Gastroesophageal sphincter (tissue), 4 donors: Measurements from ENCODE around the gene PSMB8. TPM values are rescaled to one million over a fixed set of nuclear protein-coding genes. Genes with fewer than 3 reads are reported as not detected.

Experiments
- ATAC-seq: fragments of 150-250 bp; one replicate; pipeline ENCODE4 v1.9.1; 2016; ENCODE audit warnings: mild to moderate bottlenecking, moderate library complexity
- H3K27ac ChIP-seq, 4 donors: fragments of 200-600 bp; sonication (generic) in 3 of 4; 1 replicate in 3 of 4; 2 replicates in 1 of 4; pipeline ENCODE4 v1.5.1; 2016 to 2019
- H3K27me3 ChIP-seq: fragments of 200-600 bp; sonication (generic); one replicate; pipeline ENCODE4 v1.5.1; 2019
- H3K36me3 ChIP-seq, 2 donors: fragments of 200-600 bp; sonication (generic); one replicate each; pipeline ENCODE4 v1.5.1; 2019; ENCODE audit warnings: control low read depth in 1 of 2
- H3K4me1 ChIP-seq, 3 donors: fragments of 200-600 bp; sonication (generic); 1 replicate in 2 of 3; 2 replicates in 1 of 3; pipeline ENCODE4 v1.5.1; 2016 to 2019; ENCODE audit warnings: control low read depth in 2 of 3
- H3K4me3 ChIP-seq, 2 donors: fragments of 200-600 bp; sonication (generic); one replicate each; pipeline ENCODE4 v1.5.1; 2019; ENCODE audit warnings: mild to moderate bottlenecking in 1 of 2, moderate library complexity in 1 of 2
- H3K9me3 ChIP-seq, 3 donors: fragments of 200-600 bp; sonication (generic); one replicate each; pipeline ENCODE4 v1.5.1; 2017 to 2019; ENCODE audit warnings: control low read depth in 2 of 3
- EP300 ChIP-seq: sonication (generic); formaldehyde crosslinking; IDR thresholded peaks from one replicate; pipeline ENCODE4 v1.6.1; 2017; ENCODE audit warnings: antibody characterized with exemption, mild to moderate bottlenecking
- POLR2A ChIP-seq, 2 donors: fragments of 450-650 bp; IDR thresholded peaks; one replicate each; pipeline ENCODE4 v1.6.1; 2017; ENCODE audit warnings: antibody characterized with exemption in 2 of 2, mild to moderate bottlenecking in 2 of 2, moderate library complexity in 1 of 2
- POLR2AphosphoS5 ChIP-seq: sonication (generic); formaldehyde crosslinking; IDR thresholded peaks from one replicate; pipeline ENCODE4 v1.6.1; 2017; ENCODE audit warnings: antibody characterized with exemption
- WGBS, 2 donors: methylation state at CpG; one replicate each; pipeline ENCODE4 v1.1.5; 2018; ENCODE audit warnings: low coverage in 1 of 2; 5-methylcytosine and 5-hydroxymethylcytosine counted together
- total RNA-seq, 4 donors: library from RNA; depleted of rRNA; stranded (reverse); fragments of >200 nt; gene quantifications; one replicate each; pipeline ENCODE4 v1.1.0, GENCODE V29; 2016
- TF ChIP-seq, protein P1 (sequence below), 4 experiments: fragments of 200-600 bp in 2 of 4; fragments of 450-650 bp in 2 of 4; sonication (generic) in 1 of 4; IDR thresholded peaks; one replicate each; pipeline ENCODE4 v1.5.1; 2017 to 2019; ENCODE audit warnings: antibody characterized with exemption in 4 of 4, mild to moderate bottlenecking in 2 of 4, moderate library complexity in 2 of 4

PSMB8 gene
- total RNA-seq, 4 donors from 2014 or later, result 20.2 to 49.9 (median 36.7) TPM

DNA sequence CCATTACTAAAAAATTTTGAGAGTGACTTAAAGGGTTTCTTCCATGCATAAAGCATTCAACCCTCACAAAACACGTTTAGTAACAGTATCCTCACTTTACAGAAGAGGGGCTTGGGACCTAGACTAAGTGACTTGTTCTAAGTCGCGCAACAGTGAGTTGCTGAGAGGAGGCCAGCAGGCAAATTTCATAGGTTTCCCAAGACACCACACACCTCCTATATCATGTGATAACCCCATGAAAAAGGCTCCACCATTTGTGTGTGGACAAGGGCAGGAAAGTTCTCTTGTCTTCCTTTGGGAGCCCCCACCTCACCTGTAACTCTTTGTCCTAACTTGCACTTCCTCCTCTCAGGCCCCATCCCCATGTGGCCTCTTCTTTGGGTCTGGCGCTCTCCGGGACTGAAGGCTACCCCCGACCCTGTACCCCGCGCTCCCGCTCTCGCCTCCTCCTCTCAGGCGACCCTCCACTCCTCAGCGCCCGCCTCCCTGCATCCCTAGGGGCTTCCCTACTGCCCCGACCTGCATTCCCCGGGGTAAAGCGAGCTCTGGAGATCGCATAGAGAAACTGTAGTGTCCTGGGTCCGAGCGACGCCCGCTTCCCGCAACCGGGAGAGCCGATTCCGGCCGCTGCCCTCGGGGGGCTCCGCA, 392 bp downstream of the PSMB8 start:
- 12 to 59% methylated on average over 3 to 9 of the region's 28 CpGs for WGBS, 2 donors
- H3K36me3 ChIP-seq, result peaks cover 0 to 60% of the 10 kb centered on the region in 2 donors
- no peak for ATAC-seq

DNA sequence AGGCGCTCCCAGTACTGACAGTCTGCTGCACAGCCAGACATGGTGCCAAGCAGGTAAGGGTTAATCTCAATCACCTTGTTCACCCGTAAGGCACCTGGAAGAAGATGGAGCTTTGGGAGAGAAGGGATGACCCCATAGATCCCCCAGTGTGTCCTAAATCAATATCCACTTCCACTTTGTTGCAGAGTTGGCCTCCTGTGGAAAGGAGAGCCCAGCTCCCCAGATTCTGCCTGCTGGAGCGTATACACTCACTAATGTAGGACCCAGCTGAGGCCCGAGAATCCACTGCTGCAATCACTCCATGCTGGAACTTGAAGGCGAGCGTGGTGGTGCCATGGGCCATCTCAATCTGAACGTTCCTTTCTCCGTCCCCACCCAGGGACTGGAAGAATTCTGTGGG, 1.2 kb downstream of the PSMB8 start:
- TF ChIP-seq POLR2A (IDR thresholded peaks at IDR 0.05), result no peak
- TF ChIP-seq POLR2AphosphoS5, result no peak
- no peak for TF ChIP-seq EP300
- TF ChIP-seq, protein P1, sequence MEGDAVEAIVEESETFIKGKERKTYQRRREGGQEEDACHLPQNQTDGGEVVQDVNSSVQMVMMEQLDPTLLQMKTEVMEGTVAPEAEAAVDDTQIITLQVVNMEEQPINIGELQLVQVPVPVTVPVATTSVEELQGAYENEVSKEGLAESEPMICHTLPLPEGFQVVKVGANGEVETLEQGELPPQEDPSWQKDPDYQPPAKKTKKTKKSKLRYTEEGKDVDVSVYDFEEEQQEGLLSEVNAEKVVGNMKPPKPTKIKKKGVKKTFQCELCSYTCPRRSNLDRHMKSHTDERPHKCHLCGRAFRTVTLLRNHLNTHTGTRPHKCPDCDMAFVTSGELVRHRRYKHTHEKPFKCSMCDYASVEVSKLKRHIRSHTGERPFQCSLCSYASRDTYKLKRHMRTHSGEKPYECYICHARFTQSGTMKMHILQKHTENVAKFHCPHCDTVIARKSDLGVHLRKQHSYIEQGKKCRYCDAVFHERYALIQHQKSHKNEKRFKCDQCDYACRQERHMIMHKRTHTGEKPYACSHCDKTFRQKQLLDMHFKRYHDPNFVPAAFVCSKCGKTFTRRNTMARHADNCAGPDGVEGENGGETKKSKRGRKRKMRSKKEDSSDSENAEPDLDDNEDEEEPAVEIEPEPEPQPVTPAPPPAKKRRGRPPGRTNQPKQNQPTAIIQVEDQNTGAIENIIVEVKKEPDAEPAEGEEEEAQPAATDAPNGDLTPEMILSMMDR (IDR thresholded peaks at IDR 0.05), result no peak
- H3K4me1 ChIP-seq, result peaks cover 0 to 62% (median 3%) of the 10 kb centered on the region in 3 donors
- no peak for ATAC-seq
- peaks cover 0 to 52% of the 10 kb centered on the region in 2 donors for H3K36me3 ChIP-seq
- no peaks in the 10 kb centered on the region for H3K9me3 ChIP-seq
- WGBS, 2 donors, result 90 to 100% methylated on average over 1 to 2 of the region's 8 CpGs
- H3K27me3 ChIP-seq, result no peaks in the 10 kb centered on the region
- H3K27ac ChIP-seq, result peak overlapping the region in 3 of 4 donors; percentile 93 to 95 (median 94)
- H3K4me3 ChIP-seq, result peak overlapping the region in 1 of 2 donors; percentile 81

More for the DNA sequence above, 392 bp downstream of the PSMB8 start:
- Histone ChIP-seq H3K27me3 (no peaks in the 10 kb centered on the region), H3K4me1 (peaks cover 0 to 58% (median 0%) of the 10 kb centered on the region in 3 donors), H3K27ac (peak overlapping the region; percentile 75 to 95 (median 94)), H3K4me3 (peak overlapping the region; percentile 80 to 81), H3K9me3 (no peaks in the 10 kb centered on the region)
- TF ChIP-seq, protein P1 (IDR thresholded peaks at IDR 0.05), result no peak
- TF ChIP-seq POLR2A (IDR thresholded peaks at IDR 0.05) (no peak), POLR2AphosphoS5 (no peak), EP300 (no peak)

DNA sequence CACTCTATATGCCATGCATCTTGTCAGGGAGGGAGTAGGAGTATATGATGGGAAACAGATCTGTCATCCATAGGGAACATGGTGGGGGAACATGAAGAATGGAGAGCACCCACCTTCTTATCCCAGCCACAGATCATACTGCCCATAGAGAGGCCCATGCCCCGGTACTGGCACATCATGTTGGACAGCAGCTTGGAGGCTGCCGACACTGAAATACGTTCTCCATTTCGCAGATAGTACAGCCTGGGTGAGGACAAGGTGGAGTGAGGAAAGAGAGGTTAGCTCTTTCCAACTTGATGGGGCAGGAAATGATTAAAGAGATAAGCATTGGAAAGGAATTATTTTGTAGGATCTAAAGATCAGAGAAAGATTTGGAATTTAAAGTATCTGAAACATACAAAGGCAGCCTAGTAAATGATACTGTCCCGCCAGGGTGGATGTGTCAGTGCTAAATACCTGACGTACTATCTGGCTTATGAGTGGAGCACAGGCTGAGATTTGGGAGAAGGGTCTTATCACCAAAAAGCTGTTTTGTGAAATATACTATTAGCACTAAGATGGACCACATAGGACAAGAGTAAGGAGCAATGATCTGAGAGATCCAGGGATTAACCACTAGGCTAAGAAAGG, 1.7 kb downstream of the PSMB8 start:
- peaks cover 0 to 47% of the 10 kb centered on the region in 2 donors for H3K36me3 ChIP-seq
- peak overlapping the region in 2 of 4 donors; percentile 93 to 95 for H3K27ac ChIP-seq
- H3K9me3 ChIP-seq, result no peaks in the 10 kb centered on the region
- TF ChIP-seq POLR2AphosphoS5, result no peak
- no peak for TF ChIP-seq EP300
- TF ChIP-seq POLR2A (IDR thresholded peaks at IDR 0.05), result no peak
- TF ChIP-seq, protein P1 (IDR thresholded peaks at IDR 0.05), result no peak
- H3K4me3 ChIP-seq, result no peak overlapping the region
- peaks cover 0 to 62% (median 8%) of the 10 kb centered on the region in 3 donors for H3K4me1 ChIP-seq
- no peaks in the 10 kb centered on the region for H3K27me3 ChIP-seq
- WGBS, 2 donors, result 93 to 97% methylated on average over 4 to 5 of the region's 6 CpGs
- ATAC-seq, result no peak

- Histone ChIP-seq H3K4me1 (peaks cover 0 to 50% (median 8%) of the 10 kb centered on the region in 3 donors), H3K27me3 (no peaks in the 10 kb centered on the region), H3K27ac (peak overlapping the region in 1 of 4 donors; percentile 24), H3K36me3 (peaks cover 0 to 37% of the 10 kb centered on the region in 2 donors), H3K4me3 (no peak overlapping the region), H3K9me3 (no peaks in the 10 kb centered on the region)
- 75 to 82% methylated on average over 2 to 7 of the region's 9 CpGs for WGBS, 2 donors
- no peak for ATAC-seq
- TF ChIP-seq, protein P1 (IDR thresholded peaks at IDR 0.05), result no peak
- TF ChIP-seq POLR2AphosphoS5, result no peak
- TF ChIP-seq POLR2A (IDR thresholded peaks at IDR 0.05), result no peak
- TF ChIP-seq EP300, result no peak
These were observed 3.1 kb downstream of the PSMB8 start for GRCh38 chr6:32840604-32841246.
